GM19035 (cell line): ENCODE measurements around the gene CD7.
"Not testable (repeated sequence)": the region's sequence is repeated elsewhere in the genome, so short reads cannot be mapped to it uniquely, and the experiment has no call there.

ENCODE experiments used
- ATAC-seq: cut with Tn5 transposase; IDR thresholded peaks from one replicate; pipeline ENCODE4 v1.9.1; 2021; ENCODE audit not compliant: unreplicated experiment

Gene CD7

DNA sequence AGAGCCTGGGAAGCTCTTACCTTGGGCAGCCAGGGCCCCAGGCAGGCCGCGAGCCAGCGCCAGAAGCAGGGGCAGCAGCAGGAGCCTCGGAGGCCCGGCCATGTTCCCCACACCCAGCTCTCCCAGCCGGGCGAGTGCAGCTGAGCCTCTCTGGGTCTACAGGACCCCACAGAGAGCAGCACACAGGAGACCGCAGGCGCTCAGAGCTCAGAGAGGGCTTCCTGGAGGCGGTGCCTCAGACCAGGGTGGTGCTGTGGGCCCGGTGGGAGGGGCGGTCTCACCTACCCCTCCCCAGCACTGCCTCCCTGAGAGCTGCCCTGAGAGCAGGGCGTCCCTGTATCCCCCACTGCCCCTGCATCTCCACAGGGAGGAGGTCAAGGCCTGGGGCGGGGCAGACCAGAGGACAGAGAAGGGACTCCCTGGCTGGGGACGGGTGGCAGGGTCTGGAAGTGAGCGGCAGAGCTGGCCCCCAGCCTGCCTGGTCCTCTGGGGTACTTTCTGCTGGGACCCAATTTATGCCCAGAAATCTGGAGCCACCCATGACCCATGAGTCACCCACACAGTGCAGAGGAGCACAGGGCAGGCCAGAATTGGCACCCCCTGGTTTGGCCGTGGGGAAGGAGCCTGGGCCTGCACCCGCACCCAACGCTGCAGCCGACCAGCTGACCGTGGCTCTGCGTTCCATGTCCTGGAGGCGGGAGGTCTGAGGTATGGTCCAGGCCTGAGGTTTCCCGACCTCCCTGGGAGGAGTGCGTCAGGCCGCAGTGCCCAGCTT lies at the start of gene CD7:
TSS of gene CD7 (minus strand) at position 215 of the 775 bp plus-strand sequence. CDS start at position 102, 113 bp downstream.
- ATAC-seq, result no peak

GRCh38 chr17:82366749-82367148 lies 49.3 kb upstream of the CD7 start:
- ATAC-seq, result no peak

DNA sequence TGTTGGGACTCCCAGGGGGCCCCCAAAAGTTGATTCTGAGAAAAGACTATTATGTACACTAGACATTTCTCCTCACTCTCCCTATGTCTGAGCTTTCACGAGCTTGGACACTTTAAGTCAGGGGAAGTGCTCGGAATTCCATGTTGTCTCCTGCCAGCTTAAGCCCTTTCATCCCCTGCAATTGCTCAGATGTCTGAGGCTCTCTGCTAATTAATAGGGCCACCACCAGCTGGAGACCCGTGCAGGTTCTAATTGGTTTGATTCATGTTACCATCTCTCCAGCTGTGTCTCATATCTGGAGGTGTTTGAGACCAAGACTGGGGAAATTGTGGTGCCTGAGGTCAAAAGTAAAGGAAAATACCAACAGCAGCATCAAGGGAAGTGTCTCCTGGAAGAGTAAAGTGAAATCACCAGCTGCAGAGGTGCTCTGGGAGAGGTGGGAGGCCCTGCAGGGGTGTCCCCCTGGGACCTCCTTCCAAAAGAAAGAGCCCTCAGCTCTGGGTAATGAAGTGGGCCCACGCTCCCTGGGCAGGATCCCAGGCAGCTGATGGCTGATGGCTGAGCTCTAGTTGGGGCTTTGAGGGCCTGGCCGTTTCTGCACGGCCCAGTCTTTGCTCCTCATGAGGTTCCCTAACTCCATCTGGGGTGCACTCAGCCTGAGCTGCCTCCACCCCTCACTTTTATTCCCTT lies 48.3 kb upstream of the CD7 start:
- ATAC-seq, result no peak

GRCh38 chr17:82361885-82362633 lies 44.7 kb upstream of the CD7 start:
- ATAC-seq, result no peak

GRCh38 chr17:82359451-82360074 lies 42.2 kb upstream of the CD7 start:
- ATAC-seq, result not testable (repeated sequence)

DNA sequence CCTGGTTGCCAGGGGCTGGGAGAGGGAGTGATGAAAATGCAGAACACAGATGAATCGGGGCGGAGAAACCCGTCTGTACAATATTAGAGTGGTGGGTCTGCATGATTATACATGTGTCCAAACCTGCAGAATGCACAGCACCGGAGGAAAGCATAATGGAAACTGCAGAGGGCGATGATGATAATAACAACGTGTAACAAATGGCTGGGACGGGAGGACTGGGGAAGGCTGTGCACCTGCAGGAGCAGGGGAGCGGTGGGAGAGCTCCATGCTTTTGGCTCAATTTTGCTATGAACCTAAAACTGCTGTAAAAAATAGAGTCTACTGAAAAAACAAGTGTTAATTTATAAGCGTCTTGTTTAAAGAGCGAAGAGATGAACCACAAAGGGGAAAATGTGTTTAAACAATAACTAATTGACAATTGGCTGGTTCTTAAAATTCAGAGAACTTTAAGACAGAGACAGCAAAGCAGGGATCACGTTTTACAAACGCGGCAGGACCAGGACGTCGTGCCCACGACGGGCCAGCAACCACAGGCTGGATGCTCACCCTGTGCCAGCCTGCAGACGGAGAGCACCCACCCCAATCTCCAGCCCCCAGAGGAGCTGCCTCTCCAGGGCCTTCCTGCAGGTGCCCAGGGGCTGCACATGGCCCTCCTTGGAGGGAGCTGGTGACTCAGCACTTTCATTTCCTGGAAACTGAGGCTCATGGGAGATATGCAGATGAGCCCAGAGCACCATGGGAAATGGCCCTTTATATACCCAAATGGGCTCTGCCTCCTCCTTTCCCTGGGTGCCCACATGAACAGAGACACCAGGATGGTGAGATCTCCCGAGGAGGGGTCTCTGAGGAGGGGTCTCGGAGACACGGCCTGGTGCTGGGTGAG lies 41.3 kb upstream of the CD7 start, which contains the start of gene TEX19:
TSS of gene TEX19 (plus strand) at position 783 of the 886 bp plus-strand sequence. CDS start 2,904 bp downstream, outside the sequence.
- no peak for ATAC-seq

- no peak for ATAC-seq
Observed at GRCh38 chr17:82357394-82357793, 40.0 kb upstream of the CD7 start.

DNA sequence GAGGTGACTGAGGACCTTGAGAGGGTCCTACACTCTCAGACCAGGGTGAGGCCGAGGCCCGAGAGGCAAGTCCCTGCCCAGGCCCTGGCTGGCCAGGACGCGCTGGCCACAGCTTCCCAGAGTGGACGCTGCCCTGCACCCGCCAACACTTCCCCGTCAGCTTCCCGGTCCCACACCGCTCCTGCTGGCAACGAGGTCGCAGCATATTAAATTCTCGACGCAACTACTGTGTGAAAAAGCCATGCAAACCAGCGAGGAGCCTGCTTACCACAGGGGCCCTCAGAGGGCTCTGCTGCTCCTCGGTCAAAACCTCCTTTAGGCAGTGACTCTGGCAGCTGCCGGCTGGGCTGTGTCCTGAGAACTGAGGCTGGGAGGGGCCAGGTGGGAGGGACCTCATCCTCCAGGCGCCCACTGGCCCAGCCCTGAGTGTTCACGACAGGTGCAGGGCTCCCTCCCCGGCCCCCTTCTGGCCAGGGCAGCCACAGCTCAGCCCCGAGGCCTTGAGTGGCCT lies 39.5 kb upstream of the CD7 start:
- ATAC-seq, result no peak

DNA sequence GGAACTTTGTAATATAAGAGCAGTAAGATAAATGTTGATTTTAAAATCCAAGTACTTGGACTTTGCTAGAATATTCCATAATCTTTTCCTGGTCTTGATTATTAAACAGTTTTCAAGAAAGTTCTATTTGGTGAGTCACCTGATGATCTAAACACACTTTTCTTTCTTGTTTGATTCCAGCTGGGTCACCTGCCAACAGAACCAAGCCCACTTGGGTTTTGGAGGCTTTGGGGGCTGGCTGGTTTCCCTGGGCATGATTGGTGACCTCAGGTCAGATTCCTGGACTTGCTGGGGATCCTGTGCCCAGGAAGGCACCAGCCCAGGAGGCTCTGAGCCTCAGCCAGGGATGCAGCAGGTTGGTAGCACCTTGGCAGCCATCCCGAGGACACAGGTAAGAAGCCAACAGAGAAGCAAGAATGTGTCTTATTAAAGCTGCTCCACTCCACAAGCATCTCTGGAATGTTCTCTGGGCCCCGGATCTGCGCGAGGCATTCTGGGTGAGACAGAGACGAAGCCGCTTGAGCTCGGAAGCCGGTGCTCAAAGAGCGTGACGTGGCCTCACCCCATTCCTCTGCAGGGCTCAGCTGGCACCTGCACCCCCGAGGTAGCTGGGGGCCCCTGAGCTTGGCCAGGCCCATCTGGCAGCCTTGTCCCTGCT lies 38.5 kb upstream of the CD7 start:
- no peak for ATAC-seq

DNA sequence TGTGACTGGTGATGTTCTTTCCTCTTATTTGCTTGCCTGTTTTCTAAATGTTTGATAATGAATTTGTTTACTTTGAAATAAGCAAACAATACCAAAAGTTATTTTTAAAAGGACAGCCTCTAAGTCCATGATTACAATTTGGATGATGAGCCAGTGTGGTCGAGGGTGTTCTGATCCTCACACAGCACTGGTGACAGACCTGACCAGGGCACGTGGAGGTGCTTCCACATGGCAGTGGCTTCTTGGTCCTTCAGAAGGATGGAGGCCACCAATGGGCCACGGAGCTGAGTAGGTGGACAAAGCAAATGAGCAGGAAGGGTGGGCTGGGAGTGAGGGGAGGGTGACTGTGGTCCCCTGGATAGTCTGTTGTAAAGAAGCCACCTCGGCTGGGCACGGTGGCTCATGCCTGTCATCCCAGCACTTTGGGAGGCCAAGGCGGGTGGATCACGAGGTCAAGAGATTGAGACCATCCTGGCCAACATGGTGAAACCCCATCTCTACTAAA lies 37.4 kb upstream of the CD7 start:
- ATAC-seq, result no peak

DNA sequence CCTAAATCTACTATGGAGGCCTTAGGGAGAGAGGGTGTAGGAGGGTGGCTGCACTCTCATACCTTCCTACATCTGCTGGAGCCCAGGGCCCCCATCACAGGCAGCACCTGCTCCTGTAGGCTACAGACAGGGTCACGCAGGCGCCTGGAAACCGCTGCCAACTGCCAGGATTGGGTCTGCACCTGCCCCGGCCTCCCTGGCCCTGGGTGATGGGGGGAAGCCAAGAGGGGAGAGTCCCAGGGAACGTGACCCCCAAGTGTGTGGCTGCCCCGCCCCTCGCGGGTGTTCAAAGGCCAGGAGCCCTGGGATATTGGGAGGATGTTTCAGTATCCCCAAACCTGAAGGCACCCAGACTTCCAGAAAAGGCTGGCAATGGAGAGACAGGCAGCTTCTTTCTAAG lies 36.1 kb upstream of the CD7 start:
- ATAC-seq, result no peak

DNA sequence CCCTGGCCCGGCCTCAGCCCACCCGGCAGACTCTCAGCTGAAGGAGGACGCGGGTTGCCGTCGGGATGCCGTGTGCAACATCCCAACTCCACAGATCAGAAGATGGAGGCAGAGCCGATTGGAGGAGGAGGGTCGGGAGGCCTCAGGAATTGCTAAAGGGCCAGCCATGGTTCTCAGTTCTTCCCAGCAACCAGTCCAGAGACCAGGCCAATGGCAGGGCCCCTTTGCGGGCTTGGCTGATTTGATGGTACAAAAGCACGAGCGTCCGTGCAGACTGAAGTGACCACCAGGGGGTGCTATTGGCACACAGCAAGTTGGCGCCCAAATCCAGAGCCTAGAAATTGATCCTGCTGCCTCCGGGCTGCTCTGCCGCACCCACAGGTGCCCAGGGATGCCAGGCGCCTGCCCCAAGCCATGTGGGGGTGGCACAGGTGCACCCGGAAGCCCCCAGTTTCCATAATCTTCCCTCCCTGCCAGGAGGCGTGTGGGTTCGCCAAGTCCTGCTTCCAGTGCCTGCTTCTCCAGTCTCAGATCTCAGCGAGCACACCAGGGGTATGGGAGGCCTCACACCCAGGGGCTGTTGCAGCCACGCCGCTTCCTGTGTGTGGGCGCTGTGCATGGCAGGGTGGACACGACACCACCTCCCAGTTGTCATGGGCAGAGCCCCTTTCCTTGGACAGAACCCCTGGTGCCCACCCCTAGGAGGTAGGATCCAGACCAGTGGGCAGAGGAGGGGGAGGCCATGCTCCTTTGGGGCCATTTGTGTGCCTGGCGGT lies 34.5 kb upstream of the CD7 start:
- no peak for ATAC-seq

- no peak for ATAC-seq
Observed at GRCh38 chr17:82351254-82351712, 33.9 kb upstream of the CD7 start.

DNA sequence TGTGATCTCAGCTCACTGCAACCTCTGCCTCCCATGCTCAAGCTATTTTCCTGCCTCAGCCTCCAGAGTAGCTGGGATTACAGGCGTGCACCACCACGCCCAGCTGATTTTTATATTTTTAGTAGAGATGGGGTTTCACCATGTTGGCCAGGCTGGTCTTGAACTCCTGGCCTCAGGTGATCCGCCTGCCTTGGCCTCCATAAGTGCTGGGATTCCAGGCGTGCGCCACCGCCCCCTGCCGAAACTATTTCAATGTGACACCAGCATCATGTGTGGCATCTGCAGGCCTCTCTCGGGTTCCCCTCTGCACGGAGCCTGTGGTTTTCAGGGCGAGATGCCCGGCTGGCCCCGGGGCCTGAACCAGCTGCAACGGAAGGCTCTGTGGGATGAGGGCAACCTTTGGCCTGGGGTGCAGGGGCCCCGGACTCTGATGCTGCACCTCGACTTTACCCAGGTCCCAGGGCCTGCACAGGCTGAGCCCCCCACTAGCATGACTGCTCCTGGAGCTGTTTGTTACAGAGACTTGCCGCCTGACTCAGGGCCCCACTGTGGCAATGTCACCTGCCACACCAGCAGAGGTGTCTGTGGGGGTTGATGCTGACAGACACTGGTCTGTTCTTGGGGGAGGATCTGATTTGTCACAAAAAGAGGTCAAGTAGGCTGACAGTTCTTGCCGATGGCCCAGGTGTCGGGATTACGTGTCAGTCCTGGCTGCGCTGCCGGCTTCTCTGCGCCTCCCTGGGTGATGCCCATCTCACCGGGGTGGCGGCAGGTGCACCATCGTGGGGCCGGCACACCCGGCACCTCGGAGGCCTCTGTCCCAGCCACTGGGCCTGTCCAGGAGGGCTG lies 33.0 kb upstream of the CD7 start:
- no peak for ATAC-seq

DNA sequence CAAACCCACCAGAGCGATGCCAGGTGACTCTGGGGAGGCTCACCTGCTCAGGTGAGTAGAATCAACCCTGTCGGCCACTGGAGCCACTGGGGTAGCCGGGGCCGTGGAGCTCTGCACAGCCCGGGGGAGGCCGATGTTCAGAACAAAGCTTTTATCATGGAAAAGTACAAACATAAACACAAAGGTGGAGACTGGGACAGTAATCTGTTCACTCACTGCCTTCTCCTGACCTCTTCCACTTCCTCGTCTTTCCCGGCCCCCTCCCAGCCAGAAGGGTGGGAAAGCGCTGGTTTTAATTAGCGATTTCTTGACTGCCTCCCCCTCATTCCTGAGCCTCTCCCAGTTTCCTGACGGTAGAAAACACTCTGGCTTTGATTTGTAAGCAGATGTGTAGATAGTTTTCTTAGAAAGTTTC lies 31.9 kb upstream of the CD7 start:
- ATAC-seq, result no peak

DNA sequence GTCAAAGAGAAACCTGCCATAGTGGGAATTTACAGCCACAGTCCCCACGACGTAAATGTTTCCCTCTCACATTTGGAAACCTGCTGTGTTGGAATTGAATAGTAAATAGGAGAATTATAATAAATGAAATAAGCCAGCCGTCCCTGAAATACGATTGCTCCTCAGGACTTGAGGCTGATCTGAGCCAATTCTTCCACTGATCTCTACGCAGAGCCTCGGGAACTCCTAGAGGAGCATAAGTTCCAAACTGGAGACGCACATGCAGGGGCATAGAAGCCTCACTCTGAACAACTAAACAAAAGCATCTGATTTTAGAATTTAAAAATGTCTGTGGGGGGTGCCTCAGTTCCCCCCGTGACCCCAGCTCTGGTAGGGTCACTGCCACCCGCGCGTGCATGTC lies 31.5 kb upstream of the CD7 start:
- no peak for ATAC-seq

- no peak for ATAC-seq
Observed at GRCh38 chr17:82348434-82348833, 31.0 kb upstream of the CD7 start.
